Esophagus squamous epithelium (tissue), 4 donors: ENCODE data around the gene GOLGA8A.
"Not testable (repeated sequence)": the region's sequence is repeated elsewhere in the genome, so short reads cannot be mapped to it uniquely, and the experiment has no call there.

Experiments used
- POLR2A ChIP-seq, 4 donors: fragments of 450-650 bp; IDR thresholded peaks; one replicate each; pipeline ENCODE4 v1.6.1; 2017; ENCODE audit warnings: antibody characterized with exemption in 4 of 4, mild to moderate bottlenecking in 4 of 4, moderate library complexity in 3 of 4
- TF ChIP-seq, protein P1 (sequence below), 6 experiments: fragments of 450-650 bp in 4 of 6; fragments of 200-600 bp in 2 of 6; sonication (generic) in 2 of 6; IDR thresholded peaks; one replicate each; pipeline ENCODE4 v1.5.1; 2016 to 2019; ENCODE audit warnings: antibody characterized with exemption in 6 of 6, mild to moderate bottlenecking in 4 of 6, moderate library complexity in 4 of 6

DNA sequence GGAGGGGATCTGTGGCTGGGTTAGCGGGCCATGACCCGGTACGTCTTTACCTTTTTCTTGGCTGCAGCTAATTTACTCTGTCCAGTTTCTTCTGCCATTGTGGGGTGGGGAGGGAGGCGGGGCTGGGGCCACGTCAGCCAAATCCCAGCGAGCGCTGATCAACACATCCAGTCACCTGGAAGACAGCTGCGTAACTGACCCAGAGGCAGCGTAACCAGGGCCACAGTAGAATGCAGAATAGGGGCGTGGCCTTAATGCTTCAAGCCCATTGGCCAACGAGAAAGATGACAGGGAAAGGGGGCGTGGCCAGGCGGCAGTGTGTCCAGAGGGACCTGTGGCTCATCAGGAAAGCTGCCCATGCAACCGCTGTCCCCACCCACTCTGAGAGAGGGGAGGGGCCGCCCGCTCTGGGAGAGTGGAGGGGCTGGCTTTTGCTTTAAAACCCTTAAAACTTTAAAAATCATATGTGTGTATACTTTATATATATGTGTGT is 48.0 kb downstream of the GOLGA8A start:
- TF ChIP-seq, protein P1, sequence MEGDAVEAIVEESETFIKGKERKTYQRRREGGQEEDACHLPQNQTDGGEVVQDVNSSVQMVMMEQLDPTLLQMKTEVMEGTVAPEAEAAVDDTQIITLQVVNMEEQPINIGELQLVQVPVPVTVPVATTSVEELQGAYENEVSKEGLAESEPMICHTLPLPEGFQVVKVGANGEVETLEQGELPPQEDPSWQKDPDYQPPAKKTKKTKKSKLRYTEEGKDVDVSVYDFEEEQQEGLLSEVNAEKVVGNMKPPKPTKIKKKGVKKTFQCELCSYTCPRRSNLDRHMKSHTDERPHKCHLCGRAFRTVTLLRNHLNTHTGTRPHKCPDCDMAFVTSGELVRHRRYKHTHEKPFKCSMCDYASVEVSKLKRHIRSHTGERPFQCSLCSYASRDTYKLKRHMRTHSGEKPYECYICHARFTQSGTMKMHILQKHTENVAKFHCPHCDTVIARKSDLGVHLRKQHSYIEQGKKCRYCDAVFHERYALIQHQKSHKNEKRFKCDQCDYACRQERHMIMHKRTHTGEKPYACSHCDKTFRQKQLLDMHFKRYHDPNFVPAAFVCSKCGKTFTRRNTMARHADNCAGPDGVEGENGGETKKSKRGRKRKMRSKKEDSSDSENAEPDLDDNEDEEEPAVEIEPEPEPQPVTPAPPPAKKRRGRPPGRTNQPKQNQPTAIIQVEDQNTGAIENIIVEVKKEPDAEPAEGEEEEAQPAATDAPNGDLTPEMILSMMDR (IDR thresholded peaks at IDR 0.05) = not testable (repeated sequence)
- TF ChIP-seq POLR2A (IDR thresholded peaks at IDR 0.05) = not testable (repeated sequence)
